ENCODE results near the gene KCTD15.

DNA sequence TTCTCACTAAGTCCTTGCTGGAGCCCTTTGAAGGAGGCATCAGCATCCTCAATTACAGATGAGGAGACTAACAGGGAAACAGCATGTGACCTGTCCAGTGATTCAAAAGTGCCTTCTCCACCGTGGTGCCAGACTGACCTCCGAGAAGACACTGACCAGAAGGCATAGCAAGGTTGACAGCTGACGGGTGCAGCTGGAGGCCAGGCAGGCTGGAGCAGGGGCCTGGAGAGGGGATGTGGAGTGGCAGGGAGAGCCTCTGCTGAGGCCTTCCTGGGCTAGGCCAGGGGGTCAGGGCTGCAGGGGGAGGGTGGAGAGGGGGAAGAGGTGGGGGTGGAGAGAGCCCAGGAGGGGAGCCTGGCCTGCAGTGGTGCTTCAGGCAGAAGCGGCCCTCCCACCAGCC is 66.3 kb downstream of the KCTD15 start:
- TF ChIP-seq, protein P1, sequence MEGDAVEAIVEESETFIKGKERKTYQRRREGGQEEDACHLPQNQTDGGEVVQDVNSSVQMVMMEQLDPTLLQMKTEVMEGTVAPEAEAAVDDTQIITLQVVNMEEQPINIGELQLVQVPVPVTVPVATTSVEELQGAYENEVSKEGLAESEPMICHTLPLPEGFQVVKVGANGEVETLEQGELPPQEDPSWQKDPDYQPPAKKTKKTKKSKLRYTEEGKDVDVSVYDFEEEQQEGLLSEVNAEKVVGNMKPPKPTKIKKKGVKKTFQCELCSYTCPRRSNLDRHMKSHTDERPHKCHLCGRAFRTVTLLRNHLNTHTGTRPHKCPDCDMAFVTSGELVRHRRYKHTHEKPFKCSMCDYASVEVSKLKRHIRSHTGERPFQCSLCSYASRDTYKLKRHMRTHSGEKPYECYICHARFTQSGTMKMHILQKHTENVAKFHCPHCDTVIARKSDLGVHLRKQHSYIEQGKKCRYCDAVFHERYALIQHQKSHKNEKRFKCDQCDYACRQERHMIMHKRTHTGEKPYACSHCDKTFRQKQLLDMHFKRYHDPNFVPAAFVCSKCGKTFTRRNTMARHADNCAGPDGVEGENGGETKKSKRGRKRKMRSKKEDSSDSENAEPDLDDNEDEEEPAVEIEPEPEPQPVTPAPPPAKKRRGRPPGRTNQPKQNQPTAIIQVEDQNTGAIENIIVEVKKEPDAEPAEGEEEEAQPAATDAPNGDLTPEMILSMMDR (IDR thresholded peaks at IDR 0.05): no peak
- no peak for TF ChIP-seq POLR2A (IDR thresholded peaks at IDR 0.05)
